ENCODE measurements around the gene C8G.

C8G gene

DNA sequence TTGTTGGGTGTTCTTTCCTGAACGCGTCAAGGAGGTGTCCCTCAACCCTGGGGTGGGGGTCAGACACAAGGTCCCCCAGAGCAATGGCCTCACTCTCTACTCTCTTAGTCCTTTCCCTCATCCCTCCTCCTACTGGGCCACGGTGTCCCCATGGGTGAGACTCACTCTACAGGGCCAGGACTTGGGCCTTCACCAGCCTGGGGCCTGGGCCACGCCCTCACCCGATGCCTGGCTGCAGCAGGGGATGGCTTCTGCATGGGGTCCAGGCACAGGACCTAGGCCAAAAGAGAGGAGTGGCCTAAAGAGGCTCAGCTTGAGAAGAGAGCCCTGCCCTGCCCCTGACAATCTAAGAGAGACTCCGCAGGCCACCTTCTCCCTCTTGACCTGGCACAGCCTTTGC, 12.9 kb downstream of the C8G start:
- no peak overlapping the region for H3K4me3 ChIP-seq (replicated peaks; ENCODE audit: low read depth, low read length)
- TF ChIP-seq, protein P1, sequence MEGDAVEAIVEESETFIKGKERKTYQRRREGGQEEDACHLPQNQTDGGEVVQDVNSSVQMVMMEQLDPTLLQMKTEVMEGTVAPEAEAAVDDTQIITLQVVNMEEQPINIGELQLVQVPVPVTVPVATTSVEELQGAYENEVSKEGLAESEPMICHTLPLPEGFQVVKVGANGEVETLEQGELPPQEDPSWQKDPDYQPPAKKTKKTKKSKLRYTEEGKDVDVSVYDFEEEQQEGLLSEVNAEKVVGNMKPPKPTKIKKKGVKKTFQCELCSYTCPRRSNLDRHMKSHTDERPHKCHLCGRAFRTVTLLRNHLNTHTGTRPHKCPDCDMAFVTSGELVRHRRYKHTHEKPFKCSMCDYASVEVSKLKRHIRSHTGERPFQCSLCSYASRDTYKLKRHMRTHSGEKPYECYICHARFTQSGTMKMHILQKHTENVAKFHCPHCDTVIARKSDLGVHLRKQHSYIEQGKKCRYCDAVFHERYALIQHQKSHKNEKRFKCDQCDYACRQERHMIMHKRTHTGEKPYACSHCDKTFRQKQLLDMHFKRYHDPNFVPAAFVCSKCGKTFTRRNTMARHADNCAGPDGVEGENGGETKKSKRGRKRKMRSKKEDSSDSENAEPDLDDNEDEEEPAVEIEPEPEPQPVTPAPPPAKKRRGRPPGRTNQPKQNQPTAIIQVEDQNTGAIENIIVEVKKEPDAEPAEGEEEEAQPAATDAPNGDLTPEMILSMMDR (IDR thresholded peaks at IDR 0.05; ENCODE audit: low read depth, low read length, missing control alignments), result no peak
- DNase-seq (ENCODE audit: extremely low read depth, low read depth), result no peak

DNA sequence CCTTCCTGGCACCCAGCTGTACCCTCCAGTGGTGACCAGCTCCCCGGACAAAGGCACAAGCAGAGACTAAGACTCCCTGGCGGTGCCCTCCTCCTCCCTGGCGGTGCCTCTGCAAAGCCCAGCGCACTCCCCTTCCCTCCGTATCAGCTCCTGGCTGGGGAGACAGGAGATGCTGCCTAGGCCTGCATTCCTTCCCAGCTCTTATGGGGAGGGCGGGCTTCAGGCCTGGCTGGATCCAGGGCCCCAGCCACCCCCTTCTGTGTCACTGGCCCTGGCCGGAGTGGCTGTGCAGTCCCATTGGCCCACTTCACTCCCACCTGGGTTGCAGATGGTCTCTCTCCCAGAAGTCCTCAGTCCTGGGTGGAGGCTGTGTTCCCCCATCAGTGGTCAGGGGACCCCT, 13.4 kb downstream of the C8G start:
- TF ChIP-seq, protein P1 (IDR thresholded peaks at IDR 0.05; ENCODE audit: low read depth, low read length, missing control alignments), result no peak
- no peak for DNase-seq (ENCODE audit: extremely low read depth, low read depth)
- H3K4me3 ChIP-seq (replicated peaks; ENCODE audit: low read depth, low read length), result no peak overlapping the region

DNA sequence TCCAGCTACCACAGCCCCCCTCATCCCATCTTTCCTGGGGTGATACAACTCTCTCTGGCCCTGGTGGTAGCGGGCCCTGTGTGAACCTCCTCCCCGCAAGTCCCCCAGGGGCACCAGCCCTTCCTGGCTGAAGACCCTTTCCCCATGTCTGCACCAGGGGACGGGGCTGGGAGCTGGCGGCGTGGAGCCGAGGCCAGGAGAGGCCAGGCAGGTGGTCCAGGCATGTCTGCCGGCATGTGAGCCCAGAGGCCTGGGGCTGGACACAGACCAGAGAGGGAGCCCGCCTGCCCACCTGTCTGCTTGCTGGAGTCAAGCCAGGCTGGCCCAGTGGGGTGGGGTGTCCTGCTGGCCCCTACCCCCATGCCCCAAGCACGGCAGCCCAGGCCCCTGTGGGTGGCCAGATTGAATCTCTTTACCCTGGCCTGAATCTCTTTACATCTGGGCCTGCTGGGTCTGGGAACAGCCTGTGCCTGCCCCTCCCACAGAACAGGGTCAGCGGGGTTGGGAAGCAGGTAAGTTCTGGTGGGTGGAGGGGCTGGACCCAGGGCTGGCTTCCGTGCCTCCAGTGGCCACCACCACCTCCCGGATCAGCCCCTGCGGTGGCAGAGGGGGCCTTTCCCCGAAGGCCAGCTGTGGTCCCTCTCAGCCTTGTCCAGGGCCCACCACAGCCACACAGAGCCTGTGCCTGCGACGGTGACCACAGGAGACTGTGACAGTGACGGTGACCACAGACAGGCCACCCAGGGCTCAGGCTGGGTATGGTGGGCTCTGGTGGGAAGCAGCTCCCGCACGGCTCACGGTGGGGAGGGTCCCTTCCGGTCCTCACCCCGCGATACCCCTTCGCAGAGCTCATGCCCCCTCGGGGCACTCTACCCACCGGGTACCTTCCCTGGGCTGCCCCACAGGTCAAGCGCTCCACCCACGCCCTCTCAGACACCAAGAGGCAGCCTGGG, 14.1 kb downstream of the C8G start:
- TF ChIP-seq, protein P1 (IDR thresholded peaks at IDR 0.05; ENCODE audit: low read depth, low read length, missing control alignments), result no peak
- DNase-seq (ENCODE audit: extremely low read depth, low read depth), result no peak
- H3K4me3 ChIP-seq (replicated peaks; ENCODE audit: low read depth, low read length), result no peak overlapping the region

DNA sequence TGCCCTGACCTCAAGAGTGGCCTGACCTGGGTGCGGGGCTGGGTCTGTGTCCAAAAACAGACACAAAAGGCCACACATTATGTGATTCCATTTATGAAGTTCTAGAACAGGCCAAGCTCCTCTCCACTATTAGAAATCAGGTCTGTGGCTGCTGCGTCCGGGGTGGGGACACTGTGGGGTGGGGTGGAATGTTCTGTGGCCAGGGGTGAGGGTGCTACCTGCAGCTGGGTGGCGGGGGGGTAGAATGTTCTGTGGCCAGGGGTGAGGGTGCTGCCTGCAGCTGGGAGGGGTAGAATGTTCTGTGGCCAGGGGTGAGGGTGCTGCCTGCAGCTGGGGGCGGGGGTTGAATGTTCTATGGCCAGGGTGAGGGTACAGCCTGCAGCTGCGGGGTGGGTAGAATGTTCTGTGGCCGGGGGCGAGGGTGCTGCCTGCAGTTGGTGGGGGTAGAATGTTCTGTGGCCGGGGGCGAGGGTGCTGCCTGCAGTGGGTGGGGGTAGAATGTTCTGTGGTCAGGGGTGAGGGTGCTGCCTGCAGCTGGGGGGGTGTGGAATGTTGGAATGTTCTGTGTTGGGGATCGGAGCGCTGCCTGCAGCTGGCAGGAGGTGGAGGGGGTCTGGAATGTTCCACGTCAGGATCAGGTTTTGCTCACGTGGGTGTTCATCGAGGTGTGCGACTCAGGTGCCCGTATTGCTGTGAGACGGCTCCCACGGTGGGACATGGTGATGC, 15.3 kb downstream of the C8G start:
- TF ChIP-seq, protein P1 (IDR thresholded peaks at IDR 0.05; ENCODE audit: low read depth, low read length, missing control alignments), result no peak
- no peak for DNase-seq (ENCODE audit: extremely low read depth, low read depth)

DNA sequence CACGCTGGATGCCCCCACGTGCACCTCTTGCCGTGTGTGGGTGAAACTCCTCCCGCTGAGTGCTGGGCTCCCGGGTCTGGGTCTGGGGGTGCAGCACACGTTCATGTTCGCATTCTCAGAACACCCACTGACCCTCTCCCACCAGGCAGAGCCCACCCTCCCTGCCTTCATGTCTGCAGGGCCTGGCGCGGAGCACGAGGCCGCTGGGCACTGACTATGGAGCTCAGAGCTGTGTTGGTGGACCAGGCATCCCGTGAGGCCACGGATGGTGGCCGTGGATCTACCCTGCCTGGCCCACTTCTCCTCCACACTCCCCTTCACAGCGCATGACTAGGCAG, 15.9 kb downstream of the C8G start:
- H3K4me3 ChIP-seq (replicated peaks; ENCODE audit: low read depth, low read length), result no peak overlapping the region
- TF ChIP-seq, protein P1 (IDR thresholded peaks at IDR 0.05; ENCODE audit: low read depth, low read length, missing control alignments), result no peak
- DNase-seq (ENCODE audit: extremely low read depth, low read depth), result no peak

More for the DNA sequence above, 15.3 kb downstream of the C8G start:
- no peak overlapping the region for H3K4me3 ChIP-seq (replicated peaks; ENCODE audit: low read depth, low read length)

DNA sequence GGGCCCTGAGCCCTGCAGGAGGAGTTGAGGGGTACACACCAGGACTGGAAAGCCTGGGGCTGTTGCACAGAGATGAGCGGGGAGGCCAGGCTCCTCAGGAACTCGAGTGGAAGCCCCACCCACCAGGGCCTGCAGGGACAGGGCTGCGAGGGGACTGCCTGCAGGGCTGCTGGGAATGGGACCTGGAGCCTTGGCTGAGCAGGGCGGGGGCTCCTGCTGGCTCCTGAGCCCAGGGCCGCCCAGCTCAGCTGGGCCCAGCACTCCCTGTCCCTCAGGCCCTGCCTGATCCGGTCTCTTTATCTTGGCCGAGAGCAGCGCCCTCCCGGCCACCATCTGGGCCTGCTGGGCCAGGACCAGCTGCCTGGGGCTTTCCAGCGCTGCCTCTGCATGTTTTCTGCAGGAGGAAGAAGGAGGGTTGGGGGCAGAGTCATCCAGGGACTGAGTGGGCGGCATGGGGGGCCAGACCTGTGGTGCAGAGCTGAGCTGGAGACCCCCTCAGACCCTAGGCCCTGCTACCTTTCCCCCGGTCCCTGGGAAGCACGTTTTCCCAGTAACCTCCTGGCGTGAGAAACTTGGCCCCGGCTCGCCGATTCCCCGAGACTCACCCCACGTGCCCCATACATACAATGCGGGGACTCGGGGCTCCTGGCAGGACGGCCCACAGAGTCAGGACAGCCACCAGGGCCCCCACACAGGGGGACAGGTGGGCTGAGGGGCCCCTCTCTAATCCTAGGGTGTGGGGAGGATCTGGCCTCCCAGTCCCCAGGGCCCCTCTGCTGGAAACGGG, 16.4 kb downstream of the C8G start:
- no peak for DNase-seq (ENCODE audit: extremely low read depth, low read depth)
- TF ChIP-seq, protein P1 (IDR thresholded peaks at IDR 0.05; ENCODE audit: low read depth, low read length, missing control alignments), result no peak
- no peak overlapping the region for H3K4me3 ChIP-seq (replicated peaks; ENCODE audit: low read depth, low read length)

All from HFF-Myc (cell line).